Keratinocyte (primary cell): ENCODE measurements around the gene ULK4. TPM values are rescaled to one million over a fixed set of nuclear protein-coding genes. Genes with fewer than 3 reads are reported as not detected.

Experiments used
- DNase-seq: peaks from one replicate; pipeline ENCODE4 v3.0.0-alpha.2; 2011; ENCODE audit warnings: low read depth, missing footprints, low spot score
- FAIRE-seq: peaks from 2 replicates; lab custom pipeline; 2011; peaks lifted over from hg19 to GRCh38; lab: Jason Lieb, UNC
- H2AFZ ChIP-seq: 2 replicates; pipeline ENCODE4 v1.6.0; 2012; ENCODE audit warnings: low read length, control low read depth, inconsistent platforms; ENCODE audit not compliant: control insufficient read depth
- H3K27ac ChIP-seq: 2 replicates; pipeline ENCODE4 v1.5.1; 2011; ENCODE audit warnings: low read length; ENCODE audit not compliant: control insufficient read depth, insufficient read depth
- H3K27me3 ChIP-seq: 3 replicates; pipeline ENCODE4 v1.6.0; 2011; ENCODE audit warnings: low read length; ENCODE audit not compliant: control insufficient read depth, insufficient read depth; ENCODE audit errors: extremely low read depth
- H3K36me3 ChIP-seq, 2 experiments: 2 replicates in 1 of 2; 3 replicates in 1 of 2; pipeline ENCODE4 v1.5.1; 2011; ENCODE audit warnings: low read length in 2 of 2, mild to moderate bottlenecking in 1 of 2; ENCODE audit not compliant: control insufficient read depth in 2 of 2, insufficient read depth in 2 of 2; ENCODE audit errors: extremely low read depth in 1 of 2
- H3K4me1 ChIP-seq: 3 replicates; pipeline ENCODE4 v1.5.1; 2011; ENCODE audit warnings: low read length; ENCODE audit not compliant: control insufficient read depth, insufficient read depth; ENCODE audit errors: extremely low read depth
- H3K4me2 ChIP-seq: 3 replicates; pipeline ENCODE4 v1.6.0; 2011; ENCODE audit warnings: low read depth, low read length; ENCODE audit not compliant: control insufficient read depth, insufficient read depth; ENCODE audit errors: extremely low read depth
- H3K4me3 ChIP-seq, 3 experiments: fragments of 200-600 bp in 1 of 3; sonication (generic) in 1 of 3; 2 replicates in 2 of 3; 3 replicates in 1 of 3; pipeline ENCODE4 v1.5.1; 2011 to 2016; ENCODE audit warnings: low read length in 3 of 3, mild to moderate bottlenecking in 3 of 3, control low read depth in 2 of 3, inconsistent platforms in 1 of 3, low read depth in 1 of 3, mixed read lengths in 1 of 3, mixed run types in 1 of 3, moderate library complexity in 1 of 3; ENCODE audit not compliant: control insufficient read depth in 2 of 3, insufficient read depth in 2 of 3; ENCODE audit errors: extremely low read depth in 1 of 3
- H3K79me2 ChIP-seq: 2 replicates; pipeline ENCODE4 v1.6.0; 2012; ENCODE audit warnings: low read length; ENCODE audit not compliant: control insufficient read depth, insufficient read depth
- H3K9ac ChIP-seq: 3 replicates; pipeline ENCODE4 v1.6.0; 2011; ENCODE audit warnings: low read length; ENCODE audit not compliant: control insufficient read depth, insufficient read depth; ENCODE audit errors: extremely low read depth
- H3K9me1 ChIP-seq: 3 replicates; pipeline ENCODE4 v1.6.0; 2011; ENCODE audit warnings: low read length; ENCODE audit not compliant: control insufficient read depth, insufficient read depth; ENCODE audit errors: extremely low read depth
- H3K9me3 ChIP-seq: 2 replicates; pipeline ENCODE4 v1.5.1; 2012; ENCODE audit warnings: low read depth, low read length; ENCODE audit not compliant: control insufficient read depth
- H4K20me1 ChIP-seq: 3 replicates; pipeline ENCODE4 v1.6.0; 2011; ENCODE audit warnings: low read length; ENCODE audit not compliant: control insufficient read depth, insufficient read depth; ENCODE audit errors: extremely low read depth
- EZH2 ChIP-seq: IDR thresholded peaks from one replicate; pipeline ENCODE4 v1.6.1; 2012; ENCODE audit warnings: inconsistent platforms, mild to moderate bottlenecking, low read length, moderate library complexity
- dilution Hi-C: fragments of 300-500 bp; cut with MboI; formaldehyde crosslinking; loops from one replicate; pipeline ENCODE4 v1.7.0; 2020; ENCODE audit warnings: low sequenced_read_pairs; ENCODE audit not compliant: extremely low pct_ligation_motif_present
- polyA plus RNA-seq, 5 experiments: library from polyadenylated mRNA; depleted of rRNA in 3 of 5; stranded (reverse) in 3 of 5; stranded (forward) in 1 of 5; unstranded in 1 of 5; fragments of >200 nt; gene quantifications; 1 replicate in 1 of 5; 2 replicates in 3 of 5; 3 replicates in 1 of 5; pipeline versions ENCODE4 v1.2.1 to v1.2.3, GENCODE V29; 2011 to 2012; ENCODE audit warnings: missing spikeins in 2 of 5, low read depth in 1 of 5, low replicate concordance in 1 of 5
- TF ChIP-seq, protein P1 (sequence below), 3 experiments: IDR thresholded peaks in 1 of 3; conservative IDR thresholded peaks in 1 of 3; optimal IDR thresholded peaks in 1 of 3; 2 replicates in 2 of 3; 3 replicates in 1 of 3; pipeline versions ENCODE3 to v1.5.1; 2011; ENCODE audit warnings: low read length in 3 of 3, mild to moderate bottlenecking in 3 of 3, moderate library complexity in 2 of 3, control low read depth in 1 of 3, inconsistent platforms in 1 of 3; ENCODE audit not compliant: insufficient read depth in 2 of 3; ENCODE audit errors: extremely low read depth in 1 of 3

Gene ULK4
- polyA plus RNA-seq, 1 donor (not counting 4 experiments of a cell fraction or from before 2014, with no cell fraction given): 6.1 TPM

DNA sequence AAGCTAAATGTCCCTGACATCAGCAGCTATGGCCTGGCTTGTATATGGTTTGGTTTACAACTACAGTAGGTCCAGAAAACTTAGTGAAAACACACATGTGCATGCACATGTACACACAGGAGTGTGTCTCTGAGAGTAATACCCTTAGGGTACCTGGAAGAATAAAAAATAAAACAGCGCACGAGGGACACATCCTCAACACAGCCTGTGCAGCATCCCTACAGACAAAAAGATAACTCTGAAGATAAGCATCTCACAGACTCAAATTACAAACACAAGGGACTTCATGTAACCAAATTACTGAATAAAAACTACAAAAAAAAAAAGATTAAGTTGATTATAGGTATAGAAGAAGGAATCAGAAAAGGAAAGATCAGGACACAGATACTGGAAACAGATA is 653.8 kb downstream of the ULK4 start:
- dilution Hi-C loops: no loop called here
- Histone ChIP-seq H3K9ac (no peak overlapping the region), H3K27ac (no peak overlapping the region), H3K4me2 (no peak overlapping the region), H3K9me1 (no peaks in the 10 kb centered on the region), H3K4me3 (no peak overlapping the region), H3K27me3 (no peaks in the 10 kb centered on the region), H2AFZ (no peak overlapping the region), H3K79me2 (no peaks in the 10 kb centered on the region), H3K9me3 (no peaks in the 10 kb centered on the region), H3K36me3 (no peaks in the 10 kb centered on the region), H3K4me1 (no peaks in the 10 kb centered on the region), H4K20me1 (no peaks in the 10 kb centered on the region)
- FAIRE-seq: no peak
- TF ChIP-seq, protein P1, sequence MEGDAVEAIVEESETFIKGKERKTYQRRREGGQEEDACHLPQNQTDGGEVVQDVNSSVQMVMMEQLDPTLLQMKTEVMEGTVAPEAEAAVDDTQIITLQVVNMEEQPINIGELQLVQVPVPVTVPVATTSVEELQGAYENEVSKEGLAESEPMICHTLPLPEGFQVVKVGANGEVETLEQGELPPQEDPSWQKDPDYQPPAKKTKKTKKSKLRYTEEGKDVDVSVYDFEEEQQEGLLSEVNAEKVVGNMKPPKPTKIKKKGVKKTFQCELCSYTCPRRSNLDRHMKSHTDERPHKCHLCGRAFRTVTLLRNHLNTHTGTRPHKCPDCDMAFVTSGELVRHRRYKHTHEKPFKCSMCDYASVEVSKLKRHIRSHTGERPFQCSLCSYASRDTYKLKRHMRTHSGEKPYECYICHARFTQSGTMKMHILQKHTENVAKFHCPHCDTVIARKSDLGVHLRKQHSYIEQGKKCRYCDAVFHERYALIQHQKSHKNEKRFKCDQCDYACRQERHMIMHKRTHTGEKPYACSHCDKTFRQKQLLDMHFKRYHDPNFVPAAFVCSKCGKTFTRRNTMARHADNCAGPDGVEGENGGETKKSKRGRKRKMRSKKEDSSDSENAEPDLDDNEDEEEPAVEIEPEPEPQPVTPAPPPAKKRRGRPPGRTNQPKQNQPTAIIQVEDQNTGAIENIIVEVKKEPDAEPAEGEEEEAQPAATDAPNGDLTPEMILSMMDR (optimal IDR thresholded peaks at IDR 0.05 in 1 of 3, IDR thresholded peaks at IDR 0.05 in 1 of 3, conservative IDR thresholded peaks at IDR 0.05 in 1 of 3; ENCODE audit: extremely low read depth in 1 of 3, insufficient read depth in 2 of 3, low read length in 3 of 3): no peak
- TF ChIP-seq EZH2: no peak
- DNase-seq: no peak

DNA sequence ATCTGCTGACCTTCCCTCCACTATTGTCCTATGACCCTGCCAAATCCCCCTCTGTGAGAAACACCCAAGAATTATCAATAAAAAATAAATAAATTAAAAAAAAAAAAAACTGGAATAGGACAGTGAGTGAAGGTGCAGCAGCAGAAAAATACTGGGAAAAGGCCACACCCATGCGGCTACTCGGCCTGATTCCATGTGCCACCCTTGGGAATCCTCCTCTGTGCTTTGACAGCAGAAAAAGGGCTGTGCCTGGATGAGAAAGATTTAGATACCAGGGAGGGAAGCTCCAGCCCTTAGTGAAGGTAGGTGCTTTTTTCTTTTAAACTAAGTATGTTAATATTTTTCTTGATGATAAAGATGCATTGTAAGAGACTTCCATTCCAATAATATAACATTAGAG is 654.8 kb downstream of the ULK4 start:
- FAIRE-seq (no peak), DNase-seq (no peak)
- Histone ChIP-seq H3K4me1 (no peaks in the 10 kb centered on the region), H2AFZ (no peak overlapping the region), H3K79me2 (no peaks in the 10 kb centered on the region), H3K4me3 (no peak overlapping the region), H3K9ac (no peak overlapping the region), H3K9me3 (no peaks in the 10 kb centered on the region), H3K27me3 (no peaks in the 10 kb centered on the region), H3K36me3 (no peaks in the 10 kb centered on the region), H3K9me1 (no peaks in the 10 kb centered on the region), H3K4me2 (no peak overlapping the region), H4K20me1 (no peaks in the 10 kb centered on the region), H3K27ac (no peak overlapping the region)
- dilution Hi-C loops: no loop called here
- TF ChIP-seq, protein P1 (optimal IDR thresholded peaks at IDR 0.05 in 1 of 3, IDR thresholded peaks at IDR 0.05 in 1 of 3, conservative IDR thresholded peaks at IDR 0.05 in 1 of 3; ENCODE audit: extremely low read depth in 1 of 3, insufficient read depth in 2 of 3, low read length in 3 of 3): no peak
- TF ChIP-seq EZH2: no peak
